ENCODE data around the gene BMERB1. TPM values are rescaled to one million over a fixed set of nuclear protein-coding genes. Genes with fewer than 3 reads are reported as not detected.
"Not testable (repeated sequence)": the region's sequence is repeated elsewhere in the genome, so short reads cannot be mapped to it uniquely, and the experiment has no call there.

Gene BMERB1
- total RNA-seq, 1 donor from 2014 or later, result 10.6 TPM

GRCh38 chr16:15547072-15547767, 112.8 kb downstream of the BMERB1 start:
- H3K36me3 Mint-ChIP-seq (ENCODE audit: low read depth); DNase-seq (ENCODE audit: low spot score); H3K27me3 Mint-ChIP-seq (ENCODE audit: low read depth); H3K27ac Mint-ChIP-seq; H3K4me1 Mint-ChIP-seq (ENCODE audit: low read depth); intact Hi-C loops (cut with micrococcal nuclease); H3K4me3 Mint-ChIP-seq (ENCODE audit: low read depth); H3K9me3 Mint-ChIP-seq: not testable (repeated sequence)

DNA sequence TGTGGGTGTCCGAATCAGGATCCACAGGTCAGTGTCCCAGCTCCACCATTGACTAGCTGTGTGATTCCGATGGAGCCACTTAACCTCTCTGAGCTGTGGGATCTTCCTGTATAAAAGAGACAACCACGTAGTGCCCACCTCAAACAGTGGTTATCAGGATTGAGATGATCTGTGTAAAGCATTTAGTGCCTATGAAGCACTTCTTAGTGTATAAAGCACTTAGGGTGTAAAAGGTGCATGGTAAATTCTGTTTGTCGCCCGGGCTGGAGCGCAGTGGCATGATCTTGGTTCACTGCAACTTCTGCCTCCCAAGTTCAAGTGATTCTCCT, 113.3 kb downstream of the BMERB1 start:
- intact Hi-C loops (cut with micrococcal nuclease), result no loop called here
- no peak overlapping the region for H3K27ac Mint-ChIP-seq

GRCh38 chr16:15548482-15548891, 114.1 kb downstream of the BMERB1 start:
- Mint-ChIP-seq H3K27ac (no peak overlapping the region), H3K9me3 (no peaks in the 10 kb centered on the region), H3K36me3 (ENCODE audit: low read depth) (no peaks in the 10 kb centered on the region), H3K4me1 (ENCODE audit: low read depth) (peaks cover 11% of the 10 kb centered on the region), H3K4me3 (ENCODE audit: low read depth) (no peak overlapping the region), H3K27me3 (ENCODE audit: low read depth) (no peaks in the 10 kb centered on the region)
- intact Hi-C loops (cut with micrococcal nuclease), result no loop called here
- no peak for DNase-seq (ENCODE audit: low spot score)

More for the DNA sequence above, 113.3 kb downstream of the BMERB1 start:
- Mint-ChIP-seq H3K27me3 (ENCODE audit: low read depth) (no peaks in the 10 kb centered on the region), H3K36me3 (ENCODE audit: low read depth) (no peaks in the 10 kb centered on the region), H3K4me1 (ENCODE audit: low read depth) (peaks cover 11% of the 10 kb centered on the region), H3K4me3 (ENCODE audit: low read depth) (no peak overlapping the region), H3K9me3 (no peaks in the 10 kb centered on the region)
- no peak for DNase-seq (ENCODE audit: low spot score)

- no peak overlapping the region for H3K4me3 Mint-ChIP-seq (ENCODE audit: low read depth)
- DNase-seq (ENCODE audit: low spot score), result no peak
- H3K27ac Mint-ChIP-seq, result no peak overlapping the region
- H3K36me3 Mint-ChIP-seq (ENCODE audit: low read depth), result no peaks in the 10 kb centered on the region
- H3K27me3 Mint-ChIP-seq (ENCODE audit: low read depth), result no peaks in the 10 kb centered on the region
- intact Hi-C loops (cut with micrococcal nuclease), result no loop called here
- H3K4me1 Mint-ChIP-seq (ENCODE audit: low read depth), result peaks cover 11% of the 10 kb centered on the region
- no peaks in the 10 kb centered on the region for H3K9me3 Mint-ChIP-seq
Observed at GRCh38 chr16:15552507-15552906, 118.1 kb downstream of the BMERB1 start.

DNA sequence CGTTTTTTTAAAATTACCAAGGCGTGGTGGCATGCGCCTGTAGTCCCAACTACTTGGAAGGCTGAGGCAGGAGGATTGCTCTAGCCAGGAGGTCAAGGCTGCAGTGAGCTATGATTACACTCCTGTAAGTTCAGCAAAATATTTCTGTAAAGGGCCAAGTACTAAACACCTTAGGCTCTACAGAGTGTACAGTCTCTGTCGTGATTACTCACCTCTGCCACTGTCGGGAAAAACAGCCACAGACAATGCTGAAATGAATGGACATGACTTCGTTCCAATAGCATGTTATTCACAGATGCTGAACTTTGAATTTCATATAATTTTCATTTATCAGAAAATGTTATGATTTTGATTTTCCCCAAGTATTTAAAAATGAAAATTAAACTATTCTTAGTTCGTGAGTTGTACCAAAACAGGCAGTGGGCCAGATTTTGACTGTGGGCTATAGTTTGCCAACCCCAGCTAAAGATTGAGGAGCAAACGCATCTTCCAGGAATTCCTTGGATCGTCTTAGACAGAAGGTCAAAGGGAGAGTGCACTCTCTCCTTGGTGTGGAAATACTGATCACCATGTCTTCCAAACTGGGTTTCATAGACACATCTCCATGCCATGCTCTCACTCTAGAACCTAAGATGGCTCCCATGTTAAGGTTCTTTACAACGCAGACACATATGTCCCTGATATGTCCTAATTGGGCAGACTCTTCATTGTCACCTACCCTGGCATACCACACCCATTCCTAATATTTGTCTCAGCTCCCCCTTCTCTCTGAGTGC, 119.1 kb downstream of the BMERB1 start:
- Mint-ChIP-seq H3K27me3 (ENCODE audit: low read depth) (no peaks in the 10 kb centered on the region), H3K27ac (no peak overlapping the region), H3K9me3 (no peaks in the 10 kb centered on the region), H3K36me3 (ENCODE audit: low read depth) (no peaks in the 10 kb centered on the region), H3K4me1 (ENCODE audit: low read depth) (peaks cover 9% of the 10 kb centered on the region), H3K4me3 (ENCODE audit: low read depth) (no peak overlapping the region)
- no peak for DNase-seq (ENCODE audit: low spot score)
- intact Hi-C loops (cut with micrococcal nuclease), result no loop called here

DNA sequence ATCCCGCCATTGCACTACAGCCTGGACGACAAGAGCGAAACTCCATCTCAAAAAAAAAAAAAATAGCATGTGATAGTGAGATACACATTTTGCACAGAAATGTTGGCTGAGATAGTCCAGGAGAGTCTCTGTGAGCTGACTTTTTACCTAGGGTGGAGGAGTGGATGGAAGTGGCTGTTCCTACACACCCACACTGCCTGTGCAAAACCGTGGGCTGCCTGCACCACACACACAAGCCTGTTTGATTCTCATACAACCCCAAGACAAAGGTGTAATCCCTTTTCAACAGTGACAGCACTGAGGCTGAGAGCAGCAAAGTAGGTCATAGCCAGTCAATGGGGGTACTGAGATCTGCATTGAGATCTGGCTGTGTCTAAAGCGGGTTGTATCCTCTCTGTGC, 121.7 kb downstream of the BMERB1 start:
- Mint-ChIP-seq H3K9me3 (no peaks in the 10 kb centered on the region), H3K4me1 (ENCODE audit: low read depth) (peaks cover 6% of the 10 kb centered on the region), H3K36me3 (ENCODE audit: low read depth) (no peaks in the 10 kb centered on the region), H3K27ac (no peak overlapping the region), H3K4me3 (ENCODE audit: low read depth) (no peak overlapping the region), H3K27me3 (ENCODE audit: low read depth) (no peaks in the 10 kb centered on the region)
- intact Hi-C loops (cut with micrococcal nuclease), result no loop called here
- no peak for DNase-seq (ENCODE audit: low spot score)

- Mint-ChIP-seq H3K9me3 (no peaks in the 10 kb centered on the region), H3K4me3 (ENCODE audit: low read depth) (no peak overlapping the region), H3K36me3 (ENCODE audit: low read depth) (no peaks in the 10 kb centered on the region), H3K27me3 (ENCODE audit: low read depth) (no peaks in the 10 kb centered on the region), H3K4me1 (ENCODE audit: low read depth) (peaks cover 3% of the 10 kb centered on the region), H3K27ac (no peak overlapping the region)
- no peak for DNase-seq (ENCODE audit: low spot score)
- intact Hi-C loops (cut with micrococcal nuclease), result no loop called here
Observed at GRCh38 chr16:15557258-15557657, 122.9 kb downstream of the BMERB1 start.

- no peaks in the 10 kb centered on the region for H3K36me3 Mint-ChIP-seq (ENCODE audit: low read depth)
- no peak overlapping the region for H3K4me3 Mint-ChIP-seq (ENCODE audit: low read depth)
- H3K9me3 Mint-ChIP-seq, result no peaks in the 10 kb centered on the region
- DNase-seq (ENCODE audit: low spot score), result no peak
- no peak overlapping the region for H3K27ac Mint-ChIP-seq
- intact Hi-C loops (cut with micrococcal nuclease), result no loop called here
- H3K4me1 Mint-ChIP-seq (ENCODE audit: low read depth), result no peaks in the 10 kb centered on the region
- no peaks in the 10 kb centered on the region for H3K27me3 Mint-ChIP-seq (ENCODE audit: low read depth)
Observed at GRCh38 chr16:15559176-15559575, 124.8 kb downstream of the BMERB1 start.

DNA sequence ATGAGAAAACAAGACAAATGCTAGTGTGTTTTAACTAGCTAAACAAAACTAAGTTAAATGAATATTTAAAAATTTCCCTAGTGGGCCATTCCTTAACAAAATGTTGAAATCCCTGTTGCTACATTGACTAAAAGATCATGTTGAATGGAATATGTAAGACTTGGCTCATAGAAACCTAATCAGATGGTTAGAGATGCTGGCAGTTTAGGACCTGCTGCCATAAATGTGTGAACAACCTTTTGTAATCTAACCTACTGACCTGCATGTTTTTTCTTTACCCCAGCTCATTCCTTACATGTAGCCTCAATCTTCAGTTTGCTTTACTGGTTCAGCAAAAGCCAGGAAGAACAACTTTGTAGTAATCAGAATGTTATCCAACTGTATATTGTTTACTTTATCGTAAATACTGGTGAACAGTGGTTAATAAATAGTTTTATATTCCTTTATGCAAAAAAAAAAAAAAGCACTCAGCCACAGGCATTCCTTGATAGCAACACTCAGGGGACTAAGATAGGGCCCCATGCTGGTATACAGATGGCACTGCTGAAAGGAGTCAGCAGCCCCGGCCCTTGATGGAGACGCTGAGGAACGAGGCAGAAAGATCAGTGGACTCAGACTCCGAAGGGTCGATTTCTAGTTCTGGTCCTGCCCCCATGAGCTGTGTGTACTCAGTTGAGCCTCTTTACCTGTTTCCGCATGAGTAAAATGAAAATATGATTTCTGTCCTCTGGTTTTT, 130.4 kb downstream of the BMERB1 start:
- intact Hi-C loops (cut with micrococcal nuclease), result no loop called here
- H3K9me3 Mint-ChIP-seq, result no peaks in the 10 kb centered on the region
- no peaks in the 10 kb centered on the region for H3K27me3 Mint-ChIP-seq (ENCODE audit: low read depth)

DNA sequence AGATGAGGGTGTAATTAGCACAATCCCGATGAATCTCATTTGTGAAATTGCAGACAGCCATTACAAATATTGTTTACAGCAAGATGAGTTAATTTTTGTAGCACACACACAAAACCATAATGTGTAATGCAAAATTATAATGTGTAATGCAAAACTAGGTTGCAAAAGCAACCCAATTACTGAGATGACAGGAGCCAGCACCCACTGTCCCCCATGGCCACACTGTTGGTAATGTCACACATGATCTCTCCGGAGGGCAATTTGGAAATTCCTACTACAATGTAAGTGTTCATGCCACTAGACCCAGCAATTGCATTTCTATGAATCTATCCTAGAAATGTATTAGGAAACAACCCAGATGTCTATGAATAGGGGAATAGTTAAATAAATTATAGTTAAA, 131.7 kb downstream of the BMERB1 start:
- Mint-ChIP-seq H3K4me1 (ENCODE audit: low read depth) (no peaks in the 10 kb centered on the region), H3K27ac (no peak overlapping the region), H3K9me3 (no peaks in the 10 kb centered on the region), H3K27me3 (ENCODE audit: low read depth) (no peaks in the 10 kb centered on the region), H3K4me3 (ENCODE audit: low read depth) (no peak overlapping the region), H3K36me3 (ENCODE audit: low read depth) (peaks cover 7% of the 10 kb centered on the region)
- no peak for DNase-seq (ENCODE audit: low spot score)
- intact Hi-C loops (cut with micrococcal nuclease), result no loop called here

More for the DNA sequence above, 130.4 kb downstream of the BMERB1 start:
- no peaks in the 10 kb centered on the region for H3K4me1 Mint-ChIP-seq (ENCODE audit: low read depth)
- no peak for DNase-seq (ENCODE audit: low spot score)
- H3K36me3 Mint-ChIP-seq (ENCODE audit: low read depth), result no peaks in the 10 kb centered on the region
- H3K4me3 Mint-ChIP-seq (ENCODE audit: low read depth), result no peak overlapping the region
- no peak overlapping the region for H3K27ac Mint-ChIP-seq

GRCh38 chr16:15567823-15568222, 133.4 kb downstream of the BMERB1 start:
- H3K4me1 Mint-ChIP-seq (ENCODE audit: low read depth), result peaks cover 10% of the 10 kb centered on the region
- no peaks in the 10 kb centered on the region for H3K27me3 Mint-ChIP-seq (ENCODE audit: low read depth)

GRCh38 chr16:15570666-15571065, 136.3 kb downstream of the BMERB1 start:
- H3K4me3 Mint-ChIP-seq (ENCODE audit: low read depth); DNase-seq (ENCODE audit: low spot score); H3K27me3 Mint-ChIP-seq (ENCODE audit: low read depth); H3K27ac Mint-ChIP-seq; intact Hi-C loops (cut with micrococcal nuclease): not testable (repeated sequence)
- peaks cover 16% of the 10 kb centered on the region for H3K4me1 Mint-ChIP-seq (ENCODE audit: low read depth)
- H3K9me3 Mint-ChIP-seq, result peaks cover 29% of the 10 kb centered on the region
- H3K36me3 Mint-ChIP-seq (ENCODE audit: low read depth), result peaks cover 35% of the 10 kb centered on the region

More at GRCh38 chr16:15567823-15568222, 133.4 kb downstream of the BMERB1 start:
- Mint-ChIP-seq H3K36me3 (ENCODE audit: low read depth) (peaks cover 17% of the 10 kb centered on the region), H3K27ac (no peak overlapping the region), H3K4me3 (ENCODE audit: low read depth) (no peak overlapping the region), H3K9me3 (peaks cover 12% of the 10 kb centered on the region)
- intact Hi-C loops (cut with micrococcal nuclease), result no loop called here
- DNase-seq (ENCODE audit: low spot score), result no peak

- peaks cover 35% of the 10 kb centered on the region for H3K36me3 Mint-ChIP-seq (ENCODE audit: low read depth)
- H3K4me3 Mint-ChIP-seq (ENCODE audit: low read depth), result no peak overlapping the region
- H3K9me3 Mint-ChIP-seq, result peaks cover 29% of the 10 kb centered on the region
- no peaks in the 10 kb centered on the region for H3K27me3 Mint-ChIP-seq (ENCODE audit: low read depth)
- H3K4me1 Mint-ChIP-seq (ENCODE audit: low read depth), result peaks cover 19% of the 10 kb centered on the region
- no peak overlapping the region for H3K27ac Mint-ChIP-seq
- no peak for DNase-seq (ENCODE audit: low spot score)
- intact Hi-C loops (cut with micrococcal nuclease), result no loop called here
Observed at GRCh38 chr16:15571557-15571956, 137.2 kb downstream of the BMERB1 start.

Measured in activated T-helper 2 cell treated with anti-CD3 and anti-CD28 coated beads, Interferon-gamma antibody, Interleukin-2, Interleukin-4, amounts not matched to agents 10 μg/mL and 5 μg/mL and 100 μg/mL, durations not matched to agents 14 hours and 24 hours and 36 hours (primary cell).